Measurements from ENCODE around the gene DCUN1D5. TPM values are rescaled to one million over a fixed set of nuclear protein-coding genes. Genes with fewer than 3 reads are reported as not detected.

DCUN1D5 gene
- total RNA-seq, 1 donor from 2014 or later, result 85.1 TPM

Other genes with a start within 250 kb of the DCUN1D5 start
- gene MMP3, start 248.6 kb downstream of the DCUN1D5 start, total RNA-seq, result not detected in 2 replicates
- not detected in 2 replicates for gene MMP12, start 217.2 kb downstream of the DCUN1D5 start, total RNA-seq
- not detected in 2 replicates for gene MMP13, start 136.4 kb downstream of the DCUN1D5 start, total RNA-seq
- gene DYNC2H1, start 17.3 kb upstream of the DCUN1D5 start, total RNA-seq, result 7.5 and 7.8 TPM in 2 replicates

Measured in glomerular endothelial cell (primary cell).